NCI-H510A treated with DMSO at 0.1 percent for 48 hours (cell line): Measurements from ENCODE around the gene ATIC.

ENCODE experiments used
- DNase-seq: peaks from one replicate; lab custom pipeline; 2025; lab: John Stamatoyannopoulos, UW

The ATIC gene

DNA sequence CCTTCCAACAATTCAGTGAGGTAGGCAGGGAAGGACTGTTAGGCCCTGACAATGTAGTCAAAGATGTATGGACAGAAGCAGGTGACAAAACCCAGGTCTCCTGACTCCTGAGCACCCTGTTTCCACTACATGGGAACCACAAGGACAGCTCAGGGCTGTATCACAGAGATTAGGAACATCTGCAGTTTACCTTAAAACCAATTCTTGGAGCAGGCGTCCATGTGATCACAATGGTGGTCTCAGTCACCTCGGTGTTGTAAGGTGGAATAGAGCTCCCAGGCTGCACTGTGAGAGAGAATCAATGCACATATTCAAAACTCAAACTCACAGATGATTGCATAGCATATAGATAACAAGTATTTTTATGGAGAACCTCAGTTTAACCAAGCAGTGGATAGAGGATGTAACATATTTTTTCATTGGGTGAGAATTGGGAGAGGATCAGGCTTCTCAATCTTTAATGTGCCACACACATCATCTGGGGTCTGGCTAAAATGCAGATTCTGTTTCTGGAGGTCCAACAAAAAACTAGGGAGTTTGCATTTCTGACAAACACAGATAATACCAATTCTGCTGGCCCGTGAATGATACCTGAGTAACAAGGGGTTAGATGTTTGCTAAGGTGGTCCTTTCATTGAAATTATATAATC lies 87.3 kb downstream of the ATIC start:
- no peak for DNase-seq
